HL-60 (cell line): ENCODE results near the gene BABAM2.

Experiments used
- GABPA ChIP-seq: IDR thresholded peaks from 2 replicates; pipeline ENCODE4 v1.6.1; 2012; ENCODE audit warnings: low read depth
- TF ChIP-seq, protein P1 (sequence below): IDR thresholded peaks from one replicate; pipeline ENCODE4 v1.5.1; 2011; ENCODE audit warnings: low read length, control low read depth, inconsistent platforms; ENCODE audit not compliant: insufficient read depth
- TF ChIP-seq, protein P2 (sequence below): IDR thresholded peaks from 2 replicates; pipeline ENCODE4 v1.6.1; 2012; ENCODE audit warnings: low read depth; ENCODE audit not compliant: insufficient replicate concordance

- TF ChIP-seq, protein P1, sequence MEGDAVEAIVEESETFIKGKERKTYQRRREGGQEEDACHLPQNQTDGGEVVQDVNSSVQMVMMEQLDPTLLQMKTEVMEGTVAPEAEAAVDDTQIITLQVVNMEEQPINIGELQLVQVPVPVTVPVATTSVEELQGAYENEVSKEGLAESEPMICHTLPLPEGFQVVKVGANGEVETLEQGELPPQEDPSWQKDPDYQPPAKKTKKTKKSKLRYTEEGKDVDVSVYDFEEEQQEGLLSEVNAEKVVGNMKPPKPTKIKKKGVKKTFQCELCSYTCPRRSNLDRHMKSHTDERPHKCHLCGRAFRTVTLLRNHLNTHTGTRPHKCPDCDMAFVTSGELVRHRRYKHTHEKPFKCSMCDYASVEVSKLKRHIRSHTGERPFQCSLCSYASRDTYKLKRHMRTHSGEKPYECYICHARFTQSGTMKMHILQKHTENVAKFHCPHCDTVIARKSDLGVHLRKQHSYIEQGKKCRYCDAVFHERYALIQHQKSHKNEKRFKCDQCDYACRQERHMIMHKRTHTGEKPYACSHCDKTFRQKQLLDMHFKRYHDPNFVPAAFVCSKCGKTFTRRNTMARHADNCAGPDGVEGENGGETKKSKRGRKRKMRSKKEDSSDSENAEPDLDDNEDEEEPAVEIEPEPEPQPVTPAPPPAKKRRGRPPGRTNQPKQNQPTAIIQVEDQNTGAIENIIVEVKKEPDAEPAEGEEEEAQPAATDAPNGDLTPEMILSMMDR: no peak
- no peak for TF ChIP-seq GABPA
- TF ChIP-seq, protein P2, sequence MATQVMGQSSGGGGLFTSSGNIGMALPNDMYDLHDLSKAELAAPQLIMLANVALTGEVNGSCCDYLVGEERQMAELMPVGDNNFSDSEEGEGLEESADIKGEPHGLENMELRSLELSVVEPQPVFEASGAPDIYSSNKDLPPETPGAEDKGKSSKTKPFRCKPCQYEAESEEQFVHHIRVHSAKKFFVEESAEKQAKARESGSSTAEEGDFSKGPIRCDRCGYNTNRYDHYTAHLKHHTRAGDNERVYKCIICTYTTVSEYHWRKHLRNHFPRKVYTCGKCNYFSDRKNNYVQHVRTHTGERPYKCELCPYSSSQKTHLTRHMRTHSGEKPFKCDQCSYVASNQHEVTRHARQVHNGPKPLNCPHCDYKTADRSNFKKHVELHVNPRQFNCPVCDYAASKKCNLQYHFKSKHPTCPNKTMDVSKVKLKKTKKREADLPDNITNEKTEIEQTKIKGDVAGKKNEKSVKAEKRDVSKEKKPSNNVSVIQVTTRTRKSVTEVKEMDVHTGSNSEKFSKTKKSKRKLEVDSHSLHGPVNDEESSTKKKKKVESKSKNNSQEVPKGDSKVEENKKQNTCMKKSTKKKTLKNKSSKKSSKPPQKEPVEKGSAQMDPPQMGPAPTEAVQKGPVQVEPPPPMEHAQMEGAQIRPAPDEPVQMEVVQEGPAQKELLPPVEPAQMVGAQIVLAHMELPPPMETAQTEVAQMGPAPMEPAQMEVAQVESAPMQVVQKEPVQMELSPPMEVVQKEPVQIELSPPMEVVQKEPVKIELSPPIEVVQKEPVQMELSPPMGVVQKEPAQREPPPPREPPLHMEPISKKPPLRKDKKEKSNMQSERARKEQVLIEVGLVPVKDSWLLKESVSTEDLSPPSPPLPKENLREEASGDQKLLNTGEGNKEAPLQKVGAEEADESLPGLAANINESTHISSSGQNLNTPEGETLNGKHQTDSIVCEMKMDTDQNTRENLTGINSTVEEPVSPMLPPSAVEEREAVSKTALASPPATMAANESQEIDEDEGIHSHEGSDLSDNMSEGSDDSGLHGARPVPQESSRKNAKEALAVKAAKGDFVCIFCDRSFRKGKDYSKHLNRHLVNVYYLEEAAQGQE: no peak
Observed at GRCh38 chr2:28338831-28339321, 448.3 kb downstream of the BABAM2 start.
